NCI-H1417 (cell line): ENCODE results near the gene CD46.
A peak's percentile ranks its signal among the peaks of the same experiment; 100 is the strongest.

ENCODE experiments used
- DNase-seq, 3 experiments: peaks; one replicate each; lab custom pipeline; 2025; lab: John Stamatoyannopoulos, UW

Gene CD46

DNA sequence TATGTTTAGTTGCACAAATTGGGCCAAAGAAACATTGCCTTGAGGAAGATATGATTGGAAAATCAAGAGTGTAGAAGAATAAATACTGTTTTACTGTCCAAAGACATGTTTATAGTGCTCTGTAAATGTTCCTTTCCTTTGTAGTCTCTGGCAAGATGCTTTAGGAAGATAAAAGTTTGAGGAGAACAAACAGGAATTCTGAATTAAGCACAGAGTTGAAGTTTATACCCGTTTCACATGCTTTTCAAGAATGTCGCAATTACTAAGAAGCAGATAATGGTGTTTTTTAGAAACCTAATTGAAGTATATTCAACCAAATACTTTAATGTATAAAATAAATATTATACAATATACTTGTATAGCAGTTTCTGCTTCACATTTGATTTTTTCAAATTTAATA lies 43.0 kb downstream of the CD46 start:
- no peak for DNase-seq

DNA sequence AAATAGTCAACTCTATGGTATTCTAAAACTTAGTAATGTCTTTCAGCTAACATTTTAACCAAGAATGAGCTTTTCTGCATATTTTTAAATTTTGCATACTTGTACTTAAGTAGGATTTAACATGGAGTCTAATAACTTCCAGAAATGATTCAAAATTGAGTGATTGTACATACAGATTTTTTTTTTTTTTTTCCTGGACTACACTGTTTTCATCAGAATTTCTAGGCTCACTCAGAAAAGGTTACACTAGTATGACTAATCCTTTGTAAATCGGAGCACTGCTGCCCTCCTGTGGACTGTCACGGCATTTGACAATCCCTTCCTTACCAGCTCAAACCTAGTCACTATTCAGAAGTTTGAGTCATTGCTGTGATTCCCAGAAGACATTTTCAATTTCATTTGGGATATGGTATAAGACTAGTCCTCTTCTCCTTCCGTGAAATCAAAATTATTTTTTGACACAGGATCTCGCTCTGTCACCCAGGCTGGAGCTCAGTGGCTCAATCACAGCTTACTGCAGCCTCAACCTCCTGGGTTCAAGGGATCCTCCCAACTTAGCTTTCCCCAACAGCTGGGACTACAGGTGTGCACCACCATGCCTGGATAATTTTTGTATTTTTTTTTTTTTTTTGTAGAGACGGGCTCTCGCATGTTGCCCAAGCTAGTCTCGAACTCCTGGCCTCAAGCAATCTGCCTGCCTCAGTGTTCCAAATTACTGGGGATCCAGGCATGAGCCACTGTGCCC lies 45.5 kb downstream of the CD46 start:
- DNase-seq: peak; percentile 25 to 76 (median 36)

DNA sequence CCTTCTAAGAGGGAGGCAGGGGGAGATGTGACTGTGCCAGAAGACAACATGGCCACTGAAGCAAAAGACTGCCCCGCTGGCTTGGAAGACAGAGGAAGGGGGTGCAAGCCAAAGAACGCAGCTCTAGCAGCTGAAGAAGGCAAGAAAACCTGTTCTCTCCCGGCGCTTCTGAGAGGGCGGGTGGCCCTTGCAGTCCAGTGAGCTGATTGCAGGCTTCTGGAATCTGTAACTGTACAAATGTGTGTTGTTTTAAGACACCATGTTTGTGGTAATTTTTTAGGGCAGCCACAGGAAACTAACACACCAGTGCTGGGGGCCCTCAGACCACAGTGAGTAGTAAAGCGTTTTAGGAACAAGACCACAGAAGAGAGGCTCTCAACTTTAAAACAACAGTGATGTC lies 47.0 kb downstream of the CD46 start:
- DNase-seq: no peak

DNA sequence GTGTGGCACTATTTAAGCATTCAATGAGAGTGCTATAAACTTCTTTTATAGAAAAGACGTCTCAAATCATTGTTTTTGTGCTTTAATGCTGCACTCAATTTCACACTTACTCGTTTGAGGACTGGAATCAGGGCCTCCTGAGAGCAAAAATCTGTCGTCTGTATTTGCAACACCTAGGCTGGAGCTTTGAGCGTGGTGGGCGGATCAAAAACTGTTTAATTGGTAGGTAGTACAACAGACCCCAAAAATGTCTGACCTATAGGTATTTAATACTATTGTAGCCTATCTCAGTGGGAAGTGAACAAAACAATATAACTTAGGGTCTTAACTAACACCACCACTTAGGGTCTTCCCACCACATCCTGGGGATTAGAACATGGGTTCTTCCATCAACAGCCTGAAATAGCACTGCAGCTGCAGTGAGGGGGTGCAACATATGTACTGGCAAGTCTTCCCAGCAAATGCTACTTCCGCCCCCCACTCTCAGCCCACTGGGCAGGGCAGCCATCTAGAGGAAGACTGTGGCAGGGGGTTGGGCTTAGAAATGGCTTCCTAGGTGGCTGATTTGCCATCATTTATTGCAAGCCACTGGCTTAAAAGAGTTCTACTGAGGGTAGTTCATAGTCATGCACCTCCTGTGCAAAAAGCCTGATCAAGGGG lies 48.3 kb downstream of the CD46 start:
- no peak for DNase-seq

DNA sequence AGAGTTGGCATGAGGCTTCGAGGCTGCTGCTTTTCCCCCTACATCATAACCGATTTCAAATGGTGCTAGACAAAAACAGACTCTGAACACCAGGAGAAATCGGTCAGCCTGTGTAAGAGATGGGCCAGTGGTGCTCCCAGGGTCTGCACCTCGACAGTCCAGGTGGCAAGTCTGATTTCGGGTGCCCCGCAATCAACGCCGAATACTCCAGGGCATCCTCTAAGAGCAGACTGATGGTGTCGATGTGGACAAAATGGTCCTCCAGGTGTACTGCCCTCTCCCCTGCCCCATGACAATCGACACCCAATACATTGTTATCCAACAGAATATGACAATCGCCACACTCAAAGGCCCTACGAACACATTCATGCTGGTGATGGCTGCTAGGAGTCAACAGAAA lies 50.0 kb downstream of the CD46 start:
- DNase-seq: no peak

DNA sequence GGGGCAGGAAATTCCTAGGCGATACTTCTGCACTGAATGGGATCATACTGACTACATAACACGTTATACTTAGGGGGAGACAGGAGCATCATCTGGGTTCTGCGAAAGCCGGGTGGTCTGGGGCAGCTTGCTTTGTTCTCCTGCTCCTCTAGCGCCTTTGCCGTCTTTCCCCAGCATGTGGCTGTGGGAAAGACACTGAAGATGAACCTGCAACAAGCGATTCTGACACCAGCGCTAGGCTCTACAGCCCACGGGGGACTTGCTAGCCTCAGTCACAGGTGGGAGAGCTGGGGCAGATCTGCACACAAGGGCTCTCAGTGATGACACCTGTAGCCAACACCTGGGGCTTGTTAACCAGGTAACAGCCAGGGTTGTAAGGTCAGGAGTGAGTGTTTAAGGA lies 51.8 kb downstream of the CD46 start:
- DNase-seq: no peak

DNA sequence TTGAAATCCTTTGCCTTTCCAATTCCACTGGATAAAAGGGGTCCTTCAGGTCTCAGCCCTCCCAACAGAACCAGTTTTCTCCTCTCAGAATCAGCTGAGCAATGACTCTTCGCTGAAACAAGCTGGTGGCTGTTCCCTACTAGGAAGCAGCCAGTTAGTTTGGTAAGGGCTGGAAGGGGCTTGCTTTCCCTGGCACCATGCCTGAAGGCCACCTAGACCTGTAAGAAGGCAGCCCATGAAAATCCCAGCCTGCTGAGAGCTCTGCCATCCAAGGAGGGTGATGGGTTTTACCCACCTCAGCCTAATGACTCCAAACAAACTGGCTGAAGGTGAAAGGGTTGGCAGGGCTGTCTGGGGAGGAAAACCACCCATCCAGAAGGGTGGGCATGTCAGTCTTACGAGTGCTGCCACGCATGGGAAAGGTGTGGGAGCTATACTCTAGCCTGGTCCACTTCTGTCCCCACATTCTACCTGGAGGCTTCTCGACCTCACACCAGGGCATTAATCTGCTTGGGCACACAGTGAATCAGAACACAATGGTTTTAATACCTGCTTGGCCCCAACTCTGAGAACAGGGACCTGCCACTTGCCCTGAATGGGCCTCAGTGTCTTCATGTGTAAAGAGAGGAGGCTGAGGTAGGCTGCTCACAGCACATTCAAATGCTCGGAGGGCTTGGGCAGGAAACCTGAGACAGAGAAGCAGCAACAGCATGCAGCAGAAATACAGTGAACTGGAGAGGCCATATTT lies 53.0 kb downstream of the CD46 start:
- no peak for DNase-seq

DNA sequence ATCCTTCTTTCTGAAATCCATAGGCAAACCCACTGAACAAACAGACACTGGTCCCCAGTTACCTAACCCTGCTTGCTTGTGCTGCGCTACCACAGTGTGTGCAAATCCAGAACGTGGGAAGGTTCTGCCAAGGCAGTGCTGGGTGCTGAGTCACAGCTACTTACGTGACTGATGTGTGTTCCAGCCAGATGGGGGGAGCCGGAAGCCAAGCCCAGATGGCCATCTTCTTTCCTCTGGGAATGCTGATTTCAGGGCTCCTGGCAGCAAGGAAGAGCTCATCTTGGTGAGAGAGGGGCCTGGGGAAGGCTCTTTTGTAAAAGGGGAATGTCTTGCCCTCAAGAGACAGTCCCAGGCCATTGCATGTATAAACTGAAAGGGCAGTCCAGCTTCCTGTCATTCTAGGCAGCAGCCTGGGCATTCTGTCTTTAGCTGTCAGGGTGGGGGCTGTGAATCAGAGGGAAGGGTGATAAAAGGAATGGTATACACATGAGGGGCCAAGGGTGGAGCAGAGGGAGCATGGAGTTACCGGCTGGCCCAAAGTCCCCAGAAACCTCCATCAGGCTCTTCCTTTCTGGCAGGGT lies 54.1 kb downstream of the CD46 start:
- DNase-seq: no peak

DNA sequence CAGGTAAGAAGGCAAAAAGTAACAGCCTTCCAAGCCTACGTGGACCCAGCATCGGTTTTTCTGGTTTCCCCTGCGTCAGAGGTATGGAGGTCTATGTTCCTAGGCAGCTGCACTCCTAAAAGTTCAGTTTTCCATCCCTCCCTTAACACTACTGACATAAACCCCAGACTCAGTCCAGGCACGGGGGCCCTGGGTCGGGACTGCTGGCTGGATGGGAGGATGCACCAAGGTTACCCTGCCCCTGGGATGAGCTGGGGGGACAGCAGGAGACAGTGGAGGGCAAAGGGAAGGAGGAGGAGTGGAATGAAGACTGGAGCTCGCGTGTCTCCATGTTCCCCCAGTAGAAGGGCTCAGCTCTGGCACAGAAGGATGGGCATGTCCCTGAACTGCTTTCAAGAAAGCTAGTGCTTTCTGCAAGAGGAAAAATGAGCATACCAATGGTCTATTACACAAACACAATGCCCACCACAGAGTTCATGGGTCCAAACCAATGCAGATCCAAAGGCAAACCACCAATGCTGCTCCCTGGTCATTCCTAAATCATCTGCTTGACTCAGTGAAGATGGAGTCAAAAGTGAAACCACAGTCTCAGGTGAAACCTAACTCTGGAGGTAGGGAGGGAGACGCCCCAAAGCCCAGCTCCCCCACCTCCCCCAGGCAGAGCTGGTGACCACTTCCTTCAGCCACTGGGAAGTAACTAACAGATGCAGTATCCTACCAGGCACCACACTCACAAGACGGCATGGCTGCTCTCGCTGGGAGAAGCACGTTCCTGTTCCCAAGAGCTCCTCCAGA lies 54.9 kb downstream of the CD46 start:
- DNase-seq: no peak

DNA sequence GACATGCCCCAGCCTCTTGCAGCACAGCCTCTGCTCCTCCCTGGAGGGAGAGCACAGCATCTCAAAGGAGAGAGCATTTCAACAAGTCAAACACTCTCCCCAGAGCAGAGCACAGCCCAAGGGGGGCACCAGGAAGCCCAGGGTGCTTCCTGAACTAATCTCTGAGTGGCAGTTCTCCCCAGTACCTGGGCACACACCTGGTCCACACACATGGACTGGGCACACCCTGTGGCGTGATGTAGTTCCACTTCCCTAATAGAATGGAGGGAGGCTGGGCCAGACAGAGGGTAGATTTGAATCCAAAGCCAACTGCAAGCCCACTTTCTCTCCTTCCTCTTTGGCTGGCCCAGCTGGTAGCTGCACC lies 55.5 kb downstream of the CD46 start:
- DNase-seq: no peak

DNA sequence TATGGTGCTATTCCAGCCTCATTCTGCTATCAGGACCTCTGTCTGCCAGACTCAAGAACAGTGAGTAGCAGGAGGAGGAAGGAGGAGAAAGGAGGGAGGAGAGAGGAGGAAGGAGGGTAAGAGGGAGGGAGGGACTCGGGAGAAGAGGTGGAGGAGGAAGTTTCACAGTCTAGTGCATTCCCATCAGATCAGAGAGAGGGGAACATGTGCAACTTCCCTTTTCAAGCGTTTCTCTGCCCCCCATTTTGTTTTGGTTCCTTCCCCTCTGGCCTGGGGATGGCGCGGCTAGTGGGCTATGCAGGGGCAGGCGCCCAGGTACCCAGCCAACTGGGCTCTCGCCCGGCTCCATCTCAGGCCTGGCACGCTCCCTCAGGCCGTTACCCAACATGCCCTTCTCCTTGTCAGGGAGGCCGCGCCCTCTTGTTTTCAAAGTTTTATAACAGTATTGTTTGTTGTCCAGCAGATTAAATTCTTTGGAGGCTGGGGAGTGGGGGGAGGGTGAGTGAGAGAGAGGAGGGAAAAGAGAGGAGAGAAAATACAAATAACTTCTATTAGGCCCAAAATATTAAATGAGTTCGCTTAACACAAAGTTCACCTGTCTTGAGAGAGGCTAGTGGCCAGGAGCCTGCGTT lies 56.0 kb downstream of the CD46 start:
- DNase-seq: no peak

DNA sequence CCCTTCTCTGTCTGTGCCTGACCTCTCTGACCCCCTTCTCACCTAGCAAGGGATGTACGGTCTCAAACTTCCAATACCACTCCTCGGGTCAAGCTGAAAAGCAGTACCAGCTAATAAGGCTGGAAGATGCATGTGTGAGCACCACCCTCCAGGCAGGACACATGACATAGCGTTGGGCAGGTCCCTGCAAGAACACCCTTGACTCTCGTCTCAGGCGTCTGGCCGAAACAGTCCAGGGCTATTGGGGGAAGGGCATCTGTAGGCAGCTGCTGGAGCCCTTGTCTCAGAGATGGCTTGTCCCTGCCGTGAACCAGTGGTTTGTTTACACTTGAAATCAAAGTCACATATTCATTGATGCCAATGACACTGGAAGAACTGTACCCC lies 56.5 kb downstream of the CD46 start:
- peak in 2 of 3 experiments; percentile 2 to 24 for DNase-seq

DNA sequence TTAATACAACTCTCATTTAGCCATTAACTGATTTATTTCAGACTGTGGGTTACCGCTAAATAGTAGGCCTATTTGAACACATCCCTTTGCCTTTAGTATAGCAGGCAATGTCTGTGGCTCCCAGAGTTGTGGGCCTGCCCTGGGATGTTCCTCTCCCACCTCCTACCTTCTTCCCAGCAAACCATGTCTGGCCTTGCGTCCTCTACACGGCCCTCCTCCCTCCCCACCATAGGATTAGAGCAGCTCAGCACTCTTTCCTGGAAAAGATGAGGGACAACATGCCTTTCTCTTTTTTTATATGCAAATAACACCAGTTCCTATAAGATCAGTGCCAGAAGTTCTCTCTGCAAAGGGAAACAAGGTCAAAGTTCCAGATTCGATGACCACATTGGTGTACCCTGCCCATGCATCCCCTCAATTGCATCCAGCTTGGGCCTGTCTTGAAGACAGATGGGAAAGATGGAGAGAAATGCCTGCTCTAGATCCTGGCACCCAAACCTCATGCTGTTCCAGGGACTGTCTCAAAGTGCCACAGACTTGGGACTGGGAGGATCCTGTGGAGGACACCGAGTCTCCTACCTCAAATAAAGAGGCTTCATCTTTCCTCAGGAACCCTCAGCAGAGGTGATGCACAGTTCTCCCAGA lies 57.2 kb downstream of the CD46 start:
- no peak for DNase-seq

DNA sequence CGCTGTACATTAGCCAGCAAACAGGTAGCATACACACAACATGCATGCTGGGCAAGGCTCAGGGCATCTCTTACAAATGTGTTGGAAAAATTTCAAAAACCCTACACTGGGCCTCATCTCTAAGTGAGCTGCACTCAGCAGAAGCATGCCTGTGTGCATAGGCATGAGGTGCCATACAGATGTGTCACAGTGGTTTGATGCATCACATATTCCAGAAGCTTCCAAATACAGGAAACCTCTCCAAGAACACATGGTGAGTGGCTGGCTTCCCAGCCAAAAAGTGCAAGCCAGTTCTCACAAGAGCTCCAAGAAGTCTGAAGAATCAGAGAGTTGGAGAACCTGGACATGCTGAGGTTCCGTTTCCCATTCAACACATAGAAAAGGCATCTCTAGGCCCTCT lies 58.3 kb downstream of the CD46 start:
- no peak for DNase-seq

DNA sequence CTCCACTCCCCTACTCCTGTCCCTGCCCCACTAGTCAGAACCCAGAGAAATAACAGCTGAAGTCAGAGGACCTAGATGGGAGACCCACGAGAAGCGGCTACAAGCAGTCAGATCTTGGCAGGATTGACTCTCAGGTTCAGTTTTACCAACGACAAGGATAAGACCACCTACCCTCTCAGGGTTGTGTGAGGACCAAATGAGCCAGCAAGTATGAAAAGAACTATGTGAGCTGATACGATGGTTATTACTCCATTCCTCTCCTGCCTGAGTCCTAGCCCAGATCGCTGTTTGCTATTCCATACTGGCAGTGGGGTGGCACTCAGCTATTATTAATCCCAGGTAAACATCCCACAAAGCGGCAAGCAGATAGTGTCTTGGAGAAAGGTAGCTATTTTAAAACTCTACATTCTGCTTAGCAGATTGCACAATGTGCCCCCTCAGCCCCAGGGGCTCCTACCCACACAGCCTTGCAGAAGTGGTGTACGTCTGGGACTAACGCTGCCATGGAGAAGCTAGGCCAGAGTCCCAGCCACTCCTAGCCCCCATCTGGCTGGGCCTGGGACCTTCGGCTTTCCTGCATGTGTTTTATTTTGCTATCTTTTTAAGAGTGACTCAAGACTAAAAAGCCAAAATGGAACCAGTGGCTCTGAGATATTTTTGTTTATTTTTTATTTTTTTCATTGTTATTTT lies 58.9 kb downstream of the CD46 start:
- DNase-seq: no peak

DNA sequence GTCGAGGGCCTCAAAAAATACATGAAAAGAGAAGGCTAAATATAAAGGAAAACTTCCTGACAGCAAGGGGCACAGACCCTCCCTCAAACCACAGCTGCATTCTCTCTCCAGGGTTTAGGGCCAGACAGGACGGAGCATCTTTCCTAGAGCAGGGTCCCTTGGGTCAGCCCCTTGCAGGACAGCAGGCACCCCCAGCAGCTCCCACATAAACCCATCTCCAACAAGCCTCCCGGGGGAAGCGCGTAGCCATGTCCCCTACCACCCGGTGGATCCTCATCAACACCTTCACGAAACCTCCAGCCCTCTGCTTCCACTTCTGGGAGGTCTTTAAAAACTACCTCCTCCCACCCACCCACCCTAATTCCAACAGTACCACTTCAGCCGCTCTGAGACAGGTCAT lies 59.5 kb downstream of the CD46 start:
- DNase-seq: no peak

DNA sequence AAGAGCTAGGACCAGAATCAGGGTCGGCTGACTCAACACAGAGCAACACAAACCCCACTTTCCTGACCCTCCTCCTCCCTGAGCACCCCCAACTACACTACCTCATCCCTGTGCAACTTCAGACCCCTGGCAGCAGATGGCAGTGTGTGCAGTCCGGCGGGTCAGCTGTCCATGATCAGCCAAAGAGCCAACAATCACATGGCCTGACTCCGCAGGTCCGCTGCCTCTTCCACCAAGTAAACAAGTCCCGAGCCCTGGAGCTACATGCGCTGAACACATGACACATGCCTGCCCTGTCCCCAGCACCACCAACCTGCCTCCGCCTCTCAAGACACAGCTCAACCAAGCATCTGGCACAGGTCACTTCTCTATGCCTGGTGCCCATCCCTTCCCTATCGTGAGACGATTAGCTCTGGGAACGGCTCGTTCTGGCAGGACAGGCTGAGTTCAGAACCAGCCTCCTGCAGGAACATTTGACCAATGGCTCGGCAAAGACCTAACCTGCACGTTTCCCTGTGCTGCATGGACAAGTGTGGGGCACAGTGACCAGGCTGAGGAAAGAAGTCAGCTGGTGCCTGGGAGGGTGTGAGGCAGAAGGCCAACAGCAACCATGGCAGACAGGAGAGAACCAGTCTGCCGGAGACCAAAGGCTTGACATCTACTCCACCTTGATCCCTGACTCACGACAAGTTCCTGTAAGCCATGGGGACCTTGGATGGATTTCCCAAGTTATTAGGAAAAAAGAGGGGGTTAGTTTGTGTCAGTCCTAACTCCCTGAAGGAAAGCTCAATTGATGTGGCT lies 60.3 kb downstream of the CD46 start:
- peak in 2 of 3 experiments; percentile 11 to 28 for DNase-seq

DNA sequence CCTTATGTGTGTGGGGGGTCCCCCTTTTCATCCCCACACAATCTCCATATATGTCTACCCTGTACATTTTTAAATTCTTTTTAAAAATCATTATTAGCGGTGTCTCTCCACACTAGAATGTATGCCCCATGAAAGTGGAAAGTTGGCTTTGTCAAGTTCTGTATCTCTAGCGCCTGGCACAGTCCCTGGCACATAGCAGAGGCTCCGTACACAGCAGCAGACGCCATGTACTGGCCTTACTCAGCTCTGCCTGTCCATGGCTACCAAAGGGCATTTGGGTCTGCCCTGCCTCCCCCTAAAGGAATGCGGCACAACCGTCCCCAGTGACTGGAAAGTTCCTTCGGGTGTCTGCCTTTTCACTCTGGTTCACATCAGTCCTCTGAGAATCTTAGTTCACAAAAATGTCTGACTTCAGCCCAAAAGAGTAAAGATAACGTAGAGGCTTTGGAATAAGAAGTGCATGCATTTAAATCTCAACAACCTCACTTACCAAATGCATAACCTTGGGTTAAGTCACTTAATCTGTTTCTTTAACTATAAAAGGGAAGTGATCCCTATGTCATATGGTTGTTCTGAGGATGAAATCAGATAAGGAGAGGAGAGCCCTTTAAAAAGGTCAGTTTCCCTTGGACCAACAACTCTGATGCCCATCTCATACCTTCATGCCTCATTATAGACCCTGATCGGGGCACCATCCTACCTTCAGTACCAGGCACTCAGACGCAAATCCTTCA lies 61.1 kb downstream of the CD46 start:
- DNase-seq: no peak

DNA sequence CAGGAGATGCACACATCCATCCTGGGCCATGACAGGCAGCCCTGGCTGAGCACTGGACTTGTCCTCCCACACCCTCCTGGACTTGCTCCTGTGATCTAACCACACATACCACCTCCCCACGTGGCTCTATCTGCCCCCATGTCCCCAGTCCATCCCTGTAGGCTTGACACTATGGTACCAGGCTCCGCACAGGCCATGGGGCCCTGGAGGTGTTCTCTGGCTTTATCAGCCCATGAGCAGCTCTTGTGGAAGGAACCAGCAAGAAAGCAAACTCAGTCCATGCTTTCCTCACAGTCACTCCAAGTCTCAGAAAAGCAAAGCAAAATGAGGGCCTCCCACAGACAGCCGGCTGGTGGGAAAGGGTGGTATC lies 61.6 kb downstream of the CD46 start:
- no peak for DNase-seq
